WTC11 (cell line): ENCODE measurements around the gene TPST2. TPM values are rescaled to one million over a fixed set of nuclear protein-coding genes. Genes with fewer than 3 reads are reported as not detected.

Experiments
- ATAC-seq: fragments of 200-7000 bp; cut with Tn5 transposase; 2 replicates; pipeline ENCODE4 v1.10.0; 2021; ENCODE audit warnings: mild to moderate bottlenecking, moderate library complexity
- CTCF ChIA-PET: fragments of 300-600 bp; sonication (Branson Sonifier 250); formaldehyde crosslinking; loops from one replicate; lab custom pipeline; 2021; ENCODE audit warnings: antibody characterized with exemption; lab: Charles Lee
- POLR2A ChIA-PET: fragments of 350-600 bp; sonication (Branson Sonifier 250); formaldehyde crosslinking; loops from one replicate; lab custom pipeline; 2021; ENCODE audit warnings: antibody characterized with exemption; lab: Charles Lee
- DNase-seq: peaks from one replicate; pipeline ENCODE4 v3.0.0; 2021; ENCODE audit warnings: low spot score
- H3K27ac Mint-ChIP-seq: 2 replicates; pipeline ENCODE4 v1.8.0; 2021; ENCODE audit warnings: mixed read lengths
- H3K27me3 Mint-ChIP-seq: 2 replicates; pipeline ENCODE4 v1.8.0; 2021; ENCODE audit warnings: low read depth, mild to moderate bottlenecking, moderate library complexity, mixed read lengths
- H3K36me3 Mint-ChIP-seq: 2 replicates; pipeline ENCODE4 v1.8.0; 2021; ENCODE audit warnings: mixed read lengths
- H3K4me1 Mint-ChIP-seq: 2 replicates; pipeline ENCODE4 v1.8.0; 2022; ENCODE audit warnings: mixed read lengths
- H3K4me3 Mint-ChIP-seq: 2 replicates; pipeline ENCODE4 v1.8.0; 2021; ENCODE audit warnings: mild to moderate bottlenecking, moderate library complexity, mixed read lengths
- H3K9me3 Mint-ChIP-seq: 2 replicates; pipeline ENCODE4 v1.8.0; 2021; ENCODE audit warnings: mixed read lengths
- AR ChIP-seq: fragments of 250-450 bp; sonication (Bioruptor Pico); IDR thresholded peaks from 2 replicates; pipeline ENCODE4 v1.9.0; 2021; ENCODE audit warnings: mild to moderate bottlenecking
- ATF1 ChIP-seq: sonication (generic); formaldehyde crosslinking; IDR thresholded peaks from 2 replicates; pipeline ENCODE4 v1.8.1; 2023; ENCODE audit warnings: mild to moderate bottlenecking, moderate library complexity, missing genetic modification reagents
- CREM ChIP-seq: sonication (generic); formaldehyde crosslinking; IDR thresholded peaks from 2 replicates; pipeline ENCODE4 v1.8.1; 2022; ENCODE audit warnings: mild to moderate bottlenecking, missing genetic modification reagents, moderate library complexity
- CTCF ChIP-seq: fragments of 200-600 bp; IDR thresholded peaks from 2 replicates; pipeline ENCODE4 v1.8.0; 2022; ENCODE audit warnings: antibody characterized with exemption
- ETV6 ChIP-seq: sonication (generic); formaldehyde crosslinking; IDR thresholded peaks from 2 replicates; pipeline ENCODE4 v1.8.1; 2022; ENCODE audit warnings: mild to moderate bottlenecking, missing genetic modification reagents
- FOXJ3 ChIP-seq: sonication (generic); formaldehyde crosslinking; IDR thresholded peaks from 2 replicates; pipeline ENCODE4 v1.9.0; 2021; ENCODE audit warnings: missing genetic modification reagents, mild to moderate bottlenecking, borderline replicate concordance
- GTF2I ChIP-seq: fragments of 250-450 bp; sonication (Bioruptor Pico); conservative IDR thresholded peaks from 2 replicates; pipeline ENCODE4 v1.4.0; 2021; ENCODE audit warnings: mild to moderate bottlenecking
- IRF2 ChIP-seq: sonication (generic); formaldehyde crosslinking; IDR thresholded peaks from 2 replicates; pipeline ENCODE4 v1.8.0; 2022; ENCODE audit warnings: low read depth, missing genetic modification reagents, borderline replicate concordance
- JAZF1 ChIP-seq: fragments of 250-450 bp; sonication (Bioruptor Pico); IDR thresholded peaks from 2 replicates; pipeline ENCODE4 v1.9.0; 2021; ENCODE audit warnings: moderate library complexity, mild to moderate bottlenecking, inconsistent platforms
- MAX ChIP-seq: sonication (generic); formaldehyde crosslinking; IDR thresholded peaks from 2 replicates; pipeline ENCODE4 v1.8.0; 2022; ENCODE audit warnings: mild to moderate bottlenecking, missing genetic modification reagents
- NFE2L1 ChIP-seq: sonication (generic); formaldehyde crosslinking; IDR thresholded peaks from 2 replicates; pipeline ENCODE4 v1.8.1; 2023; ENCODE audit warnings: missing genetic modification reagents
- NR2C2 ChIP-seq: sonication (generic); formaldehyde crosslinking; IDR thresholded peaks from 2 replicates; pipeline ENCODE4 v1.8.0; 2022; ENCODE audit warnings: mild to moderate bottlenecking, missing genetic modification reagents
- TEAD4 ChIP-seq: sonication (generic); formaldehyde crosslinking; IDR thresholded peaks from 2 replicates; pipeline ENCODE4 v1.8.0; 2022; ENCODE audit warnings: mild to moderate bottlenecking, missing genetic modification reagents
- ZNF121 ChIP-seq: sonication (generic); formaldehyde crosslinking; IDR thresholded peaks from 2 replicates; pipeline ENCODE4 v1.8.0; 2023; ENCODE audit warnings: missing genetic modification reagents
- ZNF263 ChIP-seq: sonication (generic); formaldehyde crosslinking; IDR thresholded peaks from 2 replicates; pipeline ENCODE4 v1.8.1; 2022; ENCODE audit warnings: low read depth, mild to moderate bottlenecking, moderate library complexity, missing genetic modification reagents
- ZNF512 ChIP-seq: sonication (generic); formaldehyde crosslinking; IDR thresholded peaks from 2 replicates; pipeline ENCODE4 v1.8.1; 2022; ENCODE audit warnings: missing genetic modification reagents, borderline replicate concordance
- ZNF671 ChIP-seq: fragments of 250-450 bp; sonication (Bioruptor Pico); IDR thresholded peaks from 2 replicates; pipeline ENCODE4 v1.8.0; 2021; ENCODE audit warnings: mild to moderate bottlenecking
- total RNA-seq: library from RNA; stranded (reverse); gene quantifications from 3 replicates; pipeline ENCODE4 v1.2.3, GENCODE V29; 2021
- TF ChIP-seq, protein P1 (sequence below): fragments of 250-450 bp; sonication (Bioruptor Pico); IDR thresholded peaks from 2 replicates; pipeline ENCODE4 v1.8.0; 2021; ENCODE audit warnings: mild to moderate bottlenecking
- TF ChIP-seq, protein P2 (sequence below): sonication (generic); formaldehyde crosslinking; IDR thresholded peaks from 2 replicates; pipeline ENCODE4 v1.8.0; 2023; ENCODE audit warnings: mild to moderate bottlenecking, missing genetic modification reagents
- TF ChIP-seq, protein P3 (sequence below): fragments of 250-450 bp; sonication (Bioruptor Pico); IDR thresholded peaks from 2 replicates; pipeline ENCODE4 v1.9.0; 2021; ENCODE audit warnings: mild to moderate bottlenecking, borderline replicate concordance

The TPST2 gene
- total RNA-seq, 1 experiment from 2014 or later, result 84.2 TPM

- ChIA-PET CTCF (interaction anchor here (0.7 to 4.8 kb wide), 5 partner anchors 35 to 188 kb away, joined by 3 to 17 read pairs (median 4); no protein-coding TSS in a partner anchor), POLR2A (interaction anchor here (2.2 kb wide), 1 partner anchor 176 kb away, joined by 7 read pairs; the partner anchor contains the start of gene MIAT)
- no peaks in the 10 kb centered on the region for H3K27me3 Mint-ChIP-seq
- peaks cover 30% of the 10 kb centered on the region for H3K36me3 Mint-ChIP-seq
- H3K4me3 Mint-ChIP-seq, result peak overlapping the region; percentile 89
- TF ChIP-seq CREM (no peak), ZNF263 (no peak), CTCF (no peak), IRF2 (no peak), ZNF671 (CRISPR knock-in tag) (no peak), MAX (CRISPR knock-in tag) (no peak), ZNF121 (CRISPR knock-in tag) (no peak), JAZF1 (CRISPR knock-in tag) (no peak), NR2C2 (CRISPR knock-in tag) (no peak), FOXJ3 (CRISPR knock-in tag) (no peak), ETV6 (CRISPR knock-in tag) (no peak), NFE2L1 (CRISPR knock-in tag) (no peak), AR (no peak), TEAD4 (CRISPR knock-in tag) (no peak), ZNF512 (CRISPR knock-in tag) (no peak), ATF1 (CRISPR knock-in tag) (no peak), GTF2I (CRISPR knock-in tag) (no peak)
- TF ChIP-seq, protein P1, sequence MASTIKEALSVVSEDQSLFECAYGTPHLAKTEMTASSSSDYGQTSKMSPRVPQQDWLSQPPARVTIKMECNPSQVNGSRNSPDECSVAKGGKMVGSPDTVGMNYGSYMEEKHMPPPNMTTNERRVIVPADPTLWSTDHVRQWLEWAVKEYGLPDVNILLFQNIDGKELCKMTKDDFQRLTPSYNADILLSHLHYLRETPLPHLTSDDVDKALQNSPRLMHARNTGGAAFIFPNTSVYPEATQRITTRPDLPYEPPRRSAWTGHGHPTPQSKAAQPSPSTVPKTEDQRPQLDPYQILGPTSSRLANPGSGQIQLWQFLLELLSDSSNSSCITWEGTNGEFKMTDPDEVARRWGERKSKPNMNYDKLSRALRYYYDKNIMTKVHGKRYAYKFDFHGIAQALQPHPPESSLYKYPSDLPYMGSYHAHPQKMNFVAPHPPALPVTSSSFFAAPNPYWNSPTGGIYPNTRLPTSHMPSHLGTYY, result no peak
- TF ChIP-seq, protein P2, sequence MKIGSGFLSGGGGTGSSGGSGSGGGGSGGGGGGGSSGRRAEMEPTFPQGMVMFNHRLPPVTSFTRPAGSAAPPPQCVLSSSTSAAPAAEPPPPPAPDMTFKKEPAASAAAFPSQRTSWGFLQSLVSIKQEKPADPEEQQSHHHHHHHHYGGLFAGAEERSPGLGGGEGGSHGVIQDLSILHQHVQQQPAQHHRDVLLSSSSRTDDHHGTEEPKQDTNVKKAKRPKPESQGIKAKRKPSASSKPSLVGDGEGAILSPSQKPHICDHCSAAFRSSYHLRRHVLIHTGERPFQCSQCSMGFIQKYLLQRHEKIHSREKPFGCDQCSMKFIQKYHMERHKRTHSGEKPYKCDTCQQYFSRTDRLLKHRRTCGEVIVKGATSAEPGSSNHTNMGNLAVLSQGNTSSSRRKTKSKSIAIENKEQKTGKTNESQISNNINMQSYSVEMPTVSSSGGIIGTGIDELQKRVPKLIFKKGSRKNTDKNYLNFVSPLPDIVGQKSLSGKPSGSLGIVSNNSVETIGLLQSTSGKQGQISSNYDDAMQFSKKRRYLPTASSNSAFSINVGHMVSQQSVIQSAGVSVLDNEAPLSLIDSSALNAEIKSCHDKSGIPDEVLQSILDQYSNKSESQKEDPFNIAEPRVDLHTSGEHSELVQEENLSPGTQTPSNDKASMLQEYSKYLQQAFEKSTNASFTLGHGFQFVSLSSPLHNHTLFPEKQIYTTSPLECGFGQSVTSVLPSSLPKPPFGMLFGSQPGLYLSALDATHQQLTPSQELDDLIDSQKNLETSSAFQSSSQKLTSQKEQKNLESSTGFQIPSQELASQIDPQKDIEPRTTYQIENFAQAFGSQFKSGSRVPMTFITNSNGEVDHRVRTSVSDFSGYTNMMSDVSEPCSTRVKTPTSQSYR (CRISPR knock-in tag), result no peak
- TF ChIP-seq, protein P3, sequence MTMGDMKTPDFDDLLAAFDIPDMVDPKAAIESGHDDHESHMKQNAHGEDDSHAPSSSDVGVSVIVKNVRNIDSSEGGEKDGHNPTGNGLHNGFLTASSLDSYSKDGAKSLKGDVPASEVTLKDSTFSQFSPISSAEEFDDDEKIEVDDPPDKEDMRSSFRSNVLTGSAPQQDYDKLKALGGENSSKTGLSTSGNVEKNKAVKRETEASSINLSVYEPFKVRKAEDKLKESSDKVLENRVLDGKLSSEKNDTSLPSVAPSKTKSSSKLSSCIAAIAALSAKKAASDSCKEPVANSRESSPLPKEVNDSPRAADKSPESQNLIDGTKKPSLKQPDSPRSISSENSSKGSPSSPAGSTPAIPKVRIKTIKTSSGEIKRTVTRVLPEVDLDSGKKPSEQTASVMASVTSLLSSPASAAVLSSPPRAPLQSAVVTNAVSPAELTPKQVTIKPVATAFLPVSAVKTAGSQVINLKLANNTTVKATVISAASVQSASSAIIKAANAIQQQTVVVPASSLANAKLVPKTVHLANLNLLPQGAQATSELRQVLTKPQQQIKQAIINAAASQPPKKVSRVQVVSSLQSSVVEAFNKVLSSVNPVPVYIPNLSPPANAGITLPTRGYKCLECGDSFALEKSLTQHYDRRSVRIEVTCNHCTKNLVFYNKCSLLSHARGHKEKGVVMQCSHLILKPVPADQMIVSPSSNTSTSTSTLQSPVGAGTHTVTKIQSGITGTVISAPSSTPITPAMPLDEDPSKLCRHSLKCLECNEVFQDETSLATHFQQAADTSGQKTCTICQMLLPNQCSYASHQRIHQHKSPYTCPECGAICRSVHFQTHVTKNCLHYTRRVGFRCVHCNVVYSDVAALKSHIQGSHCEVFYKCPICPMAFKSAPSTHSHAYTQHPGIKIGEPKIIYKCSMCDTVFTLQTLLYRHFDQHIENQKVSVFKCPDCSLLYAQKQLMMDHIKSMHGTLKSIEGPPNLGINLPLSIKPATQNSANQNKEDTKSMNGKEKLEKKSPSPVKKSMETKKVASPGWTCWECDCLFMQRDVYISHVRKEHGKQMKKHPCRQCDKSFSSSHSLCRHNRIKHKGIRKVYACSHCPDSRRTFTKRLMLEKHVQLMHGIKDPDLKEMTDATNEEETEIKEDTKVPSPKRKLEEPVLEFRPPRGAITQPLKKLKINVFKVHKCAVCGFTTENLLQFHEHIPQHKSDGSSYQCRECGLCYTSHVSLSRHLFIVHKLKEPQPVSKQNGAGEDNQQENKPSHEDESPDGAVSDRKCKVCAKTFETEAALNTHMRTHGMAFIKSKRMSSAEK (CRISPR knock-in tag), result no peak
- TF ChIP-seq, all 79 proteins: peak for 0
- no peaks in the 10 kb centered on the region for H3K9me3 Mint-ChIP-seq
- no peak for ATAC-seq
- peaks cover 45% of the 10 kb centered on the region for H3K4me1 Mint-ChIP-seq
- no peak for DNase-seq
- H3K27ac Mint-ChIP-seq, result peak overlapping the region; percentile 84; the same call in 1 of the 2 replicates
These were observed 108.2 kb downstream of the TPST2 start for GRCh38 chr22:26481694-26482093.
